Stimulated activated CD4-positive, alpha-beta T cell treated with anti-CD3 and anti-CD28 coated beads, Interleukin-1b, Interleukin-23, amount 100 ng/mL, for 24 hours (primary cell): ENCODE data around the gene METTL14.

Experiments used
- DNase-seq, 4 experiments: peaks; one replicate each; pipeline ENCODE4 v3.0.0-alpha.2; 2020; ENCODE audit warnings: low read depth in 4 of 4, low spot score in 1 of 4

METTL14 gene

GRCh38 chr4:118757761-118758251 is 72.6 kb downstream of the METTL14 start:
- DNase-seq: no peak

GRCh38 chr4:118758293-118758692 is 73.1 kb downstream of the METTL14 start:
- DNase-seq: no peak

- DNase-seq: no peak
These were observed 74.3 kb downstream of the METTL14 start for GRCh38 chr4:118759481-118759880.

GRCh38 chr4:118760092-118760491 is 74.9 kb downstream of the METTL14 start:
- DNase-seq: no peak

- DNase-seq: no peak
These were observed 75.3 kb downstream of the METTL14 start for GRCh38 chr4:118760493-118760892.

- DNase-seq: no peak
These were observed 76.3 kb downstream of the METTL14 start for GRCh38 chr4:118761397-118762016.

- no peak for DNase-seq
These were observed 77.0 kb downstream of the METTL14 start for GRCh38 chr4:118762155-118762554.

GRCh38 chr4:118762730-118763477 is 77.7 kb downstream of the METTL14 start:
- DNase-seq: no peak
